ENCODE measurements around the gene IKZF4. TPM values are rescaled to one million over a fixed set of nuclear protein-coding genes. Genes with fewer than 3 reads are reported as not detected.
"Not testable (repeated sequence)": the region's sequence is repeated elsewhere in the genome, so short reads cannot be mapped to it uniquely, and the experiment has no call there.

Gene IKZF4
- total and polyA plus RNA-seq, 2 donors (not counting 1 experiment from before 2014, with no cell fraction given), result 2.0 to 3.2 TPM

DNA sequence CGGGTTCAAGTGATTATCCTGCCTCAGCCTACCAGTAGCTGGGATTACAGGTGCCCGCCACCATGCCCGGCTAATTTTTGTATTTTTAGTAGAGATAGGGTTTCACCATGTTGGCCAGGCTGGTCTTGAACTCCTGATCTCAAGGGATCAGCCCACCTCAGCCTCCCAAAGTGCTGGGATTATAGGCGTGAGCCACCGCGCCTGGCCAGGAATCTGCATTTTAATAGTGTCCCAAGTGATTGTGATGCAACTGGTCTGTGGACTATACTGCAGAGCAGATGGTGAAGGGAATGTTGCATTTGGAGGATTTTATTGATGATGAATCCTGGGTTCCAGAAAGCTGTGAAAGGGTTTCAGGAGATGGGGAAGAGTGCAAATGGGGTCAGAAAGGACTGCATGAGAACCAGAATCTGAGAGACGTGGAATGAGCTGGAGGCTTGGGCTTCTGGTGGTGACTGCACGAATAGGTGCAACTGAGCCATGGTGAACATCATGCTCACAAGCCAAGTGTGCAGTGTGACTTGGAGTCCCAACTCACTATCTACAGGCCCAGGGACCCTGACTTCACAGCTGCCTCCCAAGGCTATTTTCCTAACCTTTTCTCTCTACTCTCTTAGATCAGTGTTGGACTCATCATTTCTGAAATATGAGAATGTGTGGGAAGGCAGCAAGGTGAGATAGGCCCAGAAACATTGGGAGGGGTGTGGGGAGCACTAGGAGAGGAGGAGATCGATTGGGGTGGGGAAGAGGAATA lies 25.4 kb downstream of the IKZF4 start:
- H3K4me1 ChIP-seq (ENCODE audit: control insufficient read depth, extremely low read depth, insufficient read depth, low read length), result peaks cover 8% of the 10 kb centered on the region
- H3K27ac ChIP-seq (ENCODE audit: insufficient read depth, low read length), result peak overlapping the region; percentile 41
- H3K4me3 ChIP-seq (replicated peaks in 1 of 4; ENCODE audit: control extremely low read depth in 1 of 4, insufficient read depth in 1 of 4, low read depth in 3 of 4, low read length in 4 of 4), result no peak overlapping the region
- no peak overlapping the region for H3K9ac ChIP-seq (ENCODE audit: insufficient read depth, low read length)
- no peaks in the 10 kb centered on the region for H3K9me3 ChIP-seq (ENCODE audit: control insufficient read depth, insufficient read depth, low read depth, low read length)
- no peak overlapping the region for H2AFZ ChIP-seq (ENCODE audit: low read length)
- H3K4me2 ChIP-seq (ENCODE audit: extremely low read depth, insufficient read depth, low read length), result no peak overlapping the region
- H3K27me3 ChIP-seq (ENCODE audit: control insufficient read depth, insufficient read depth, low read length), result no peaks in the 10 kb centered on the region
- H3K36me3 ChIP-seq (ENCODE audit: control insufficient read depth, insufficient read depth, low read length), result peaks cover 9% of the 10 kb centered on the region
- H4K20me1 ChIP-seq (ENCODE audit: control insufficient read depth, extremely low read depth, insufficient read depth, low read length), result no peaks in the 10 kb centered on the region
- DNase-seq (ENCODE audit: low read depth in 2 of 2), result no peak
- TF ChIP-seq, protein P1, sequence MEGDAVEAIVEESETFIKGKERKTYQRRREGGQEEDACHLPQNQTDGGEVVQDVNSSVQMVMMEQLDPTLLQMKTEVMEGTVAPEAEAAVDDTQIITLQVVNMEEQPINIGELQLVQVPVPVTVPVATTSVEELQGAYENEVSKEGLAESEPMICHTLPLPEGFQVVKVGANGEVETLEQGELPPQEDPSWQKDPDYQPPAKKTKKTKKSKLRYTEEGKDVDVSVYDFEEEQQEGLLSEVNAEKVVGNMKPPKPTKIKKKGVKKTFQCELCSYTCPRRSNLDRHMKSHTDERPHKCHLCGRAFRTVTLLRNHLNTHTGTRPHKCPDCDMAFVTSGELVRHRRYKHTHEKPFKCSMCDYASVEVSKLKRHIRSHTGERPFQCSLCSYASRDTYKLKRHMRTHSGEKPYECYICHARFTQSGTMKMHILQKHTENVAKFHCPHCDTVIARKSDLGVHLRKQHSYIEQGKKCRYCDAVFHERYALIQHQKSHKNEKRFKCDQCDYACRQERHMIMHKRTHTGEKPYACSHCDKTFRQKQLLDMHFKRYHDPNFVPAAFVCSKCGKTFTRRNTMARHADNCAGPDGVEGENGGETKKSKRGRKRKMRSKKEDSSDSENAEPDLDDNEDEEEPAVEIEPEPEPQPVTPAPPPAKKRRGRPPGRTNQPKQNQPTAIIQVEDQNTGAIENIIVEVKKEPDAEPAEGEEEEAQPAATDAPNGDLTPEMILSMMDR (conservative IDR thresholded peaks at IDR 0.05 in 1 of 2, IDR thresholded peaks at IDR 0.05 in 1 of 2; ENCODE audit: low read depth in 1 of 2, low read length in 2 of 2), result no peak
- TF ChIP-seq EZH2 (IDR thresholded peaks at IDR 0.05; ENCODE audit: low read length, missing control alignments), result no peak
- peaks cover 20% of the 10 kb centered on the region for H3K79me2 ChIP-seq (ENCODE audit: control insufficient read depth, insufficient read depth, low read length)

DNA sequence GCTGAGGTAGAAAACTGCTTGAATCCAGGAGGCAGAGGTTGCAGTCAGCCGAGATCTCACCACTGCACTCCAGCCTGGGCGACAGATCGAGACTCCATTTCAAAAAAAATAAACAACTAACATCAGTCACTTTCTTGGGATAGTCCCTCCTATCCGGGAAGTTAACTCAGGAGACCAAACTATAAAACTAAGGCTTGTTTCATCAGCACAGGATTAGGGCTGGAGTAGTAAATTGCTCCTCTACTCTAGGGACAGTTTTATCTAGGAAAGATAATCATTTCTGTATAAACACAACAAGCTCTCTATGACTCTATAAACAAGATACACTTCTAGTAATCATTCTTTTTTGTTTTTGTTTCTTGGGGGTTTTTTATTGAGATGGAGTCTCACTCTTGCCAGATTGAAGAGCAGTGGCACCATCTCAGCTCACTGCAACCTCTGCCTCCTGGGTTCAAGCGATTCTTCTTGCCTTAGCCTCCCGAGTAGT lies 32.6 kb downstream of the IKZF4 start:
- no peak overlapping the region for H2AFZ ChIP-seq (ENCODE audit: low read length)
- no peak overlapping the region for H3K4me3 ChIP-seq (replicated peaks in 1 of 4; ENCODE audit: control extremely low read depth in 1 of 4, insufficient read depth in 1 of 4, low read depth in 3 of 4, low read length in 4 of 4)
- no peaks in the 10 kb centered on the region for H3K79me2 ChIP-seq (ENCODE audit: control insufficient read depth, insufficient read depth, low read length)
- H3K4me1 ChIP-seq (ENCODE audit: control insufficient read depth, extremely low read depth, insufficient read depth, low read length), result no peaks in the 10 kb centered on the region
- H3K36me3 ChIP-seq (ENCODE audit: control insufficient read depth, insufficient read depth, low read length), result no peaks in the 10 kb centered on the region
- no peak overlapping the region for H3K4me2 ChIP-seq (ENCODE audit: extremely low read depth, insufficient read depth, low read length)
- no peak for DNase-seq (ENCODE audit: low read depth in 2 of 2)
- no peak overlapping the region for H3K9ac ChIP-seq (ENCODE audit: insufficient read depth, low read length)
- no peaks in the 10 kb centered on the region for H3K9me3 ChIP-seq (ENCODE audit: control insufficient read depth, insufficient read depth, low read depth, low read length)
- no peak overlapping the region for H3K27ac ChIP-seq (ENCODE audit: insufficient read depth, low read length)
- TF ChIP-seq EZH2 (IDR thresholded peaks at IDR 0.05; ENCODE audit: low read length, missing control alignments), result no peak
- TF ChIP-seq, protein P1 (conservative IDR thresholded peaks at IDR 0.05 in 1 of 2, IDR thresholded peaks at IDR 0.05 in 1 of 2; ENCODE audit: low read depth in 1 of 2, low read length in 2 of 2), result no peak
- H3K27me3 ChIP-seq (ENCODE audit: control insufficient read depth, insufficient read depth, low read length), result no peaks in the 10 kb centered on the region
- H4K20me1 ChIP-seq (ENCODE audit: control insufficient read depth, extremely low read depth, insufficient read depth, low read length), result no peaks in the 10 kb centered on the region

DNA sequence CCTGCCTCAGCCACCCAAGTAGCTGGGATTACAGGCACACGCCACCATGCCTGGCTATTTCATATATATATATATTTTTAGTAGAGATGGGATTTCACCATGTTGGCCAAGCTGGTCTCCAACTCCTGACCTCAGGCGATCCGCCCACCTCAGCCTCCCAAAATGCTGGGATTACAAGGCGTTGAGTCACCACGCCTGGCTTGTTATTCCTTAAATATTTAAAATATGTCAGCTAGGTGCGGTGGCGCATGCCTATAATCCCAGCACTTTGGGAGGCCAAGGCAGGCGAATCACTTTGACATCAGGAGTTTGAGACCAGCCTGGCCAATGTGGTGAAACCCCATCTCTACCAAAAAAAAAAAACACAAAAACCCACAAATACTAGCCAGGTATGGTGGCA lies 39.1 kb downstream of the IKZF4 start:
- not testable (repeated sequence) for H4K20me1 ChIP-seq (ENCODE audit: control insufficient read depth, extremely low read depth, insufficient read depth, low read length); H3K27me3 ChIP-seq (ENCODE audit: control insufficient read depth, insufficient read depth, low read length); H3K9me3 ChIP-seq (ENCODE audit: control insufficient read depth, insufficient read depth, low read depth, low read length); H3K4me1 ChIP-seq (ENCODE audit: control insufficient read depth, extremely low read depth, insufficient read depth, low read length); H3K27ac ChIP-seq (ENCODE audit: insufficient read depth, low read length); H3K9ac ChIP-seq (ENCODE audit: insufficient read depth, low read length); H2AFZ ChIP-seq (ENCODE audit: low read length); H3K4me2 ChIP-seq (ENCODE audit: extremely low read depth, insufficient read depth, low read length); H3K79me2 ChIP-seq (ENCODE audit: control insufficient read depth, insufficient read depth, low read length); H3K4me3 ChIP-seq (replicated peaks in 1 of 4; ENCODE audit: control extremely low read depth in 1 of 4, insufficient read depth in 1 of 4, low read depth in 3 of 4, low read length in 4 of 4); H3K36me3 ChIP-seq (ENCODE audit: control insufficient read depth, insufficient read depth, low read length)
- peak in 1 of 2 donors; percentile 76 for DNase-seq (ENCODE audit: low read depth in 2 of 2)
